Stimulated activated CD4-positive, alpha-beta T cell treated with anti-CD3 and anti-CD28 coated beads, Interleukin-15, amount 100 ng/mL, for 48 hours (primary cell): ENCODE results near the gene ARFRP1.

Experiments
- DNase-seq, 2 donors: peaks; one replicate each; pipeline ENCODE4 v3.0.0-alpha.2; 2020; ENCODE audit warnings: low read depth in 2 of 2

Gene ARFRP1, protein sequence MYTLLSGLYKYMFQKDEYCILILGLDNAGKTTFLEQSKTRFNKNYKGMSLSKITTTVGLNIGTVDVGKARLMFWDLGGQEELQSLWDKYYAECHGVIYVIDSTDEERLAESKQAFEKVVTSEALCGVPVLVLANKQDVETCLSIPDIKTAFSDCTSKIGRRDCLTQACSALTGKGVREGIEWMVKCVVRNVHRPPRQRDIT

DNA sequence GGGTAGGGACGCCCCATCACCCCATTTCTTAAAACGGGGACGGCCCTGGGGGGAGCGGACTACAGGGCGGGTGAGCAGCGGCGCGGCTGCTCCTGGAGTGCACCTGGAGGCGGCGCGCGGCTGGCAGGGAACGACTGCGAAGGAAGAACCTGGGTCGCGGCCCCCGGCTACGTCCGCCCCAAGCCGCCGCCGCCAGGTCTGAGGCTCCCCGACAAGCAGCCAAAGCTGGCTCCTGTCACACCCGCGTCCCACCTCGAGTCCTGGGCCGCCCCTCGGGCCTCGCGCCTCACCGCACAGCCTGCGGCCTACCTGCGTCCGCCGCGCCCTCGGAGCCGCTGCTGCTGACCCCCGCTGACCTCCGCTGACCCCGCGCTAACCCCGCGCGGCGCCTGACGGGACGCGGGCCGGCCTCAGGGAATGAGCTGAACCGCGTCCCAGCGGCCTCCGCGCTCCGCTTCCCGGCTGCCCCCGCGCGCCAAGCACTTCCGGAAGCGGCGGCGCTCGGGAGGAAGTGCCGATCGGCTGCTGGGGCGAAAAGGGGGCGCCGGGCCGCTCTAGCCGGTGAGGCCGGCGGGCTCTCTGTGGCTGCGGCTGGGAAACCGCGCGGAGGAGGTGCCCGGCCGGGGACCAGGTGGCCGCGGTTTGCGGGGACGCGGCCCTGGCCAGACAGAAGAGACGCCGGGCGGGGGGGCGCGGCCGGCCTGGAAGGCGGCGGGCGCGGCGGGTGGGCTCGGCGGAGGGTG, at the start of gene ARFRP1, which contains the start of gene ZGPAT:
ARFRP1 (minus strand) TSS at position 419 of the 743 bp plus-strand sequence. CDS start 885 bp downstream, outside the sequence.
ZGPAT (plus strand) TSS at position 482 of the 743 bp plus-strand sequence. CDS start 542 bp downstream, outside the sequence.
- DNase-seq, result peak; percentile 66 to 84

DNA sequence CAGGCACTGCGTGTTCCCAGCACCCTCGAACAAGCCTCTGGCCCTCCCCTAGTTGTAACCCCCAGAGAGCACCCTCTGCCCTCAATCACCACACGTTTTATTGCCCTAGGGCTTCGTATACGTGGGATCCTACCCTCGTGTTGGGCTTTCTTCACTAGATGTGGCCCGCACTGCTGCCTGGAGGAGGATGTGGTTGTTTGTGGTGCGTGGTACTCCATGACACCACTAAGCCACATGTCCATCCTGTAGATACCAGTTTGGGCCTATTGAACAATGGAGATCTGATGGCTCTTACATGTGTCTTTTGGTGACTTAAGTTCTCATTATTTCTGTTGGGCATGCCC, 48.8 kb upstream of the ARFRP1 start:
- no peak for DNase-seq

DNA sequence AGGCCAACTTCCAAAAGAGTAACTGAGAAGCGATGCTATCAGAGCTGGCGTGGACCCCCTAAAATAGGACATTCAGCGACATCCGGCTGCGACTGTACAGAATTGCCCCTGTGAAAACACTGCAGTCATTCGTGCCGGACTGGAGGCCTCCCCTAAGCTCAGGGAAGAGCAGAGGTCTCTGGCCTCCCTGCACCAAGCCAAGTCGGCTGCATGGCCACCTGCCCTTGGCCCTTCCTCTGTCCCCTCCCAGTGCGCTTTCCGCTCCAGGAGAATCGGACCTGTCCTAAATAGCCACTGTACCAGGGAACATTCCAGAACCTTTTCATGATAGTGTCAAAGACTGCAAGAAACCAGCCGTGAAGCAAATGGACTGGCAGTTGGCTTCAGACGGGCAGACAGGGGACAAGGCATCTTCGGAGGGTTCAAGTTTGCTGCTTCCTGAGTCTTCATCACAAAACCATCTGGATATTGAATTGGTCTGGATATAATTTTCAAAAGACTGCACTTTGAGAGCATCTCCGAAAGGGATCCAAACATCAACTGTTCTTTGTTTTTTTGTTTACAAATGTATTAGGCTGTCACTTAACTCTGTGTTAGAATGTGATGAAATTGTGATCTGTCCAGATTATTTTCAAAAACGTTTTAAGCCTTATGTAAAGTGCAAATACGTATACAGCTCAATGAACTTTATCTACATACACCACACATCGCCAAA, 48.3 kb upstream of the ARFRP1 start:
- DNase-seq, result no peak

DNA sequence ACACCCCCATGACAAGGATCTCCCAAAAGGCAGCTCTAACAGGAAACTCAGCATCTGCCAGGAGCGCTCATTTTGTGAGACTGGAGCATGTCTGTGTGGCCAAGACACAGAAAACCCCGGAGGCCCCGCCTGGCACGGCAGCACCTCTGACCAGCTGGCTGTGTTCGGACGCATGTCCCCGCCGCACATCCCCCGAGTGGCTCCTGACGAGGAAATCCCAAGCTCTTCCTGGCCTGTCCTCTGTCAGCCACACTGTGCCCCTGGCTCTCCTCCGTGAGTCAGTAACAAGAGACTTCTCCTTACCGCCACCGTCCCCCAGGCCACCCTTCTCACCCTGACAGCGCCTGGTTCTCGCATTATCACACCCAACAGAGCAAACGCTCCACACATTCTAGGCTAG, 46.2 kb upstream of the ARFRP1 start:
- DNase-seq, result no peak

DNA sequence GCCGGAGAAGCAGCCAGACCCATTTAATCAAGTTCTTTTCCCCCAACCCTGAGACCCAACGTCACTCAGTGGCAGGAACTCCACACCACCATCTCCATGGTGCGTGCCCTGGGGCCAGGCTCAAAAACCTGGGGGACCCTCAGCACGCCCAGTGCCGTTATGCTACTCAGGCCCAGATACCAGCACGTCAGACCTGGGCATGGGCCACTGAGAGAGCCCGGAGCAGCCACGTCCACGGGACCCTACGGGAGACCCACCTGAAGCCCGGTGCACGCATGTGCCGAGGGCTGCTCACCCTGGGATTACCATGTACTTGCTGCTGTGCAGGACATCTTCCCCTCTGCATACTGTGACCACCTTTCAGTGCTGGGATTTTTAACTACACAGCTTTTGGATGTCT, 45.6 kb upstream of the ARFRP1 start:
- DNase-seq, result no peak

DNA sequence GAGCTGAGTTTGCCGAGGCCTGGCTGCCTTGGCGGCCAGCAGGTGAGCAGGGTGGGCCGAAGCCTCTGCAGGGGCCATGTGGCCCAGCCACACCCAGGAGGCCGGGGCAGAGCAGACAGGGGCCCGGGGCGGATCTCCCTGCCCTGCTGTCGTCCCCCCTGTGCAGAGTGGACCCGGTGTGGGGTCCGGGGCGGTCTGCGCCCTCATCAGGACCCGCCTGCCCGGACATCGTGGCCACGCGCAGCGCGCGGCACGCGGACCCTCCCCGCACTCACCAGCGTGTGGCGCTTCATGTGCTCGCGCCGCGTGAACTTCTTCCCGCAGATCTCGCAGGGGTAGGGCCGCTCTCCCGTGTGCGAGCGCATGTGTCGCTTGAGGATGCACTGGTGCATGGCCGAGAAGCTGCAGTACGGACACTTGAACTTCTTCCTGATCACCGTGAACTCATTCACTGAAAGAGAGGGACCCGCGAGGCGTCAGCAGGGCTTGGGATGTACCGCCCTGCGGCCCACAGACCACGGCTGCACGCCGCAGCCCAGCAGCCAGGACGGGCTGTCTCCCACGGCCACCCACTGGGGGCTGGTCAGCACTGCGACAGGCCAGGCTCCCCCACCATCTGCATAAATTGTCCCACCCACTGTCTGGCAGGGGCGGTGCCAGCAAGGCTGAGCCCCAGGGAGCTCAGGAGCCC, 44.8 kb upstream of the ARFRP1 start:
- no peak for DNase-seq

DNA sequence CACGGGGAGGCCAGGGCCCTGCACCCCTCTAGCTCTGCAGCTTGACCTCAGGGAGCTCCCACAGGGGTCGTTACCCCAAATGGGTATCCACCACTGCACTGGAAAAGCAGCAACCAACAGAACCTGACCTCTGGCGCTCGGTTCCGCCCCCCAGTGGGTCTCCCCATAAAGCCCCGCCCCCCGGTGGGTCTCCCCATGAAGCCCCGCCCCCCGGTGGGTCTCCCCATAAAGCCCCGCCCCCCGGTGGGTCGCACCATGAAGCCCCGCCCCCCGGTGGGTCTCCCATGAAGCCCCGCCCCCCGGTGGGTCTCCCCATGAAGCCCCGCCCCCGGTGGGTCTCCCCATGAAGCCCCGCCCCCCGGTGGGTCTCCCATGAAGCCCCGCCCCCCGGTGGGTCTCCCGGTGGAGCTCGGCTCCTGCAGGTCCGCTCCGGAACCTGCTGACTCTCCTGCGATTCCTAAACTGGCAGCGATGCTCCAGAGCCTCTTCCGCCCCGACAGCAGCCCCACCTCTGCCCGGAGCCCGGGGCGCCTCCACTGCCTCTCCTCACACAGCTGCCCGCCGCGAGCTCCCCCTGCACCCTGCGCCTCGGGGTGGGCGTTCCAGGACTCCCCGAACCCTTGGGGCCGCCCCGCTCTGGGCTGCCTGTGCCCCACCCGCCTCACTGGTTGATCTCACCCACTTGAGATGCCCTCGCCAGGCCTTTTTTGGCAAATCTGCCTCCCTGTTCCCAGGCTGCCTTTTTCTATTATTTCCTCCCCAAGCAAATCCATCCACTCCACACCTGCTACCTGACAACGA, 43.9 kb upstream of the ARFRP1 start:
- DNase-seq, result no peak

DNA sequence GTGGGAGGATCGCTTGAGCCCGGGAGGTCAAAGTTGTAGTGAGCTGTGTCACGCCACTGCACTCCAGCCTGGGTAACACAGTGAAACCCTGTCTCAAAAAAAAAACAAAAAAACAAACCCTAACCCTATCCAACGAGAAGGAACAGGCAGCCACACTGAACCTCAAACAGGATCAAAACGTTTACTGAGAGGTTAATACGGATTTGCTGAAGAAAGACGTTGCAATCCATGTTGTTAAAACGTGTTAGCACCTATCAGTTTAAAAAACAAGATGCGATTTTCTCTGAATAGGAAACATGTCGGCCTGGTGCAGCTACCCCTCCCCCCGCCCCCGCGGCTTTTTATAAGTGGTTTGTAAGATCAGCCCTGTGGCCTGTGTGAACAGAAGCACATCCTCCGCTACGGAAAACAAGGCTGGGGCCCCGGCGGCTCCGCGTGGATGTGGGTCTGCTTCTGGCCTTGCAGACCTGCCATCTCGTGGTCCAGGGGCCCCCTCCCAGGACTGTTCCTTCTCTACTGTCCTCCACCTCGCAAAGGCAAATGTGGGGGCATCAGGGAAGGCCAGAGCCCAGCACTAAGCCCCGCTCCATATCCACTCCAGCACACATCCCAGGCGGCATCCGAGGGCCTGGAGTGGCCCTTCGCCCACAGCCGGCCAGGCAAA, 43.2 kb upstream of the ARFRP1 start:
- no peak for DNase-seq

DNA sequence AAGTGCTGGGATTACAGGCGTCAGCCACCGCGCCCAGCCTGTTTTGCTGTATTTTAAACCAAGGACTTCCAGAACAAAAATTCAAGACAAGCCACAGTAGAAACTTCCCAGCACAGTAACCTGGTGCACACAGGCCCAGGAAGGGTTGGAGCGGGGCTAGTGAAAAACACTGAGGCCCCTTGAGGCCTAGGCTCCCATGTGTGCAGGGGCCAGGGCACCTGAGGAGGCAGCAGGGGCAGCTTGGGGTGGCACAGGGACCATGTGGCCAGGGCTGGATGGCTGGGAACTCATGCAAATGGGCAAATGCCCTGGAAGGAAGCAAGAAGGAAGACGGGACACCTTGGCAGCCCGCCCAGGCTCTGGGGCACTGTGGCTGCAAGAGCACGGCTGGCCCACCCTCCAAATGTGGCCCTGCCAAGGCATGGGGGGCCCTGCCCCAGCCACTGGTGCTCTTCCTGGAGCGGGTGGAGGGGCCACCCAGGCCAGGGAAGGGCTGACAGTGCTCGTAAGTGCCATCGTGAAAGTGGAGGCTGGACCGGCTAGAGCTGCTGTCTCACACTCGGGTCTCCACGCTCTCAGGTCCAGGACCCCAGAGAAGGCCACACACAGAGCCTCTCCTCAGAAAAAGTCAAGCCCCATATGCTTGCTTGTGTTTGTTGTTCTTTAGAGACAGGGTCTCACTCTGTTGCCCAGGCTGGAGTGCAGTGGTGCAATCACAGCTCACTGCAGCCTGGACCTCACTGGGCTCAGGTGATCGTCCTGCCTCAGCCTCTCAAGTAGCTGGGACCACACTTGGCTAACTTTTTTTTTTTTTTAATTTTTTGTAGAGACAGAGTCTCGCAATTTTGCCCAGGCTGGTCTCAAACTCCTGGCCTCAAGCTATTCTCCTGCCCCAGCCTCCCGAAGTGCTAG, 42.1 kb upstream of the ARFRP1 start:
- no peak for DNase-seq

DNA sequence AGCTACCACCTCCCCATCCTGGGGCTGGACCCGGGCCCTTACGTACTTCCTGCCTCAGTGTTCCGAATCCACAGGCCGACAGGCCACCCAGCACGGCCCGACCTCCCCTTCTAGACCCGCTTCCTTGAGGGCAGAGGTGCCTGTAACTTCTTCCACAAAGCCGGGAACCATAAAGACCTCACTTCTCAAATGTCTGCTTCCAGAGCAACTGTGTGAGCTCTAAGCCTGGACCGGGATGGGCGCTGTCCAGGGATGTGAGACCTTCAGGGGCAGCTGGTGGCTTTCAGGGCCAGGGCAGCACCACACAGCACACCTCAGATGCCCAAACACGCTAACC, 41.1 kb upstream of the ARFRP1 start:
- DNase-seq, result no peak

DNA sequence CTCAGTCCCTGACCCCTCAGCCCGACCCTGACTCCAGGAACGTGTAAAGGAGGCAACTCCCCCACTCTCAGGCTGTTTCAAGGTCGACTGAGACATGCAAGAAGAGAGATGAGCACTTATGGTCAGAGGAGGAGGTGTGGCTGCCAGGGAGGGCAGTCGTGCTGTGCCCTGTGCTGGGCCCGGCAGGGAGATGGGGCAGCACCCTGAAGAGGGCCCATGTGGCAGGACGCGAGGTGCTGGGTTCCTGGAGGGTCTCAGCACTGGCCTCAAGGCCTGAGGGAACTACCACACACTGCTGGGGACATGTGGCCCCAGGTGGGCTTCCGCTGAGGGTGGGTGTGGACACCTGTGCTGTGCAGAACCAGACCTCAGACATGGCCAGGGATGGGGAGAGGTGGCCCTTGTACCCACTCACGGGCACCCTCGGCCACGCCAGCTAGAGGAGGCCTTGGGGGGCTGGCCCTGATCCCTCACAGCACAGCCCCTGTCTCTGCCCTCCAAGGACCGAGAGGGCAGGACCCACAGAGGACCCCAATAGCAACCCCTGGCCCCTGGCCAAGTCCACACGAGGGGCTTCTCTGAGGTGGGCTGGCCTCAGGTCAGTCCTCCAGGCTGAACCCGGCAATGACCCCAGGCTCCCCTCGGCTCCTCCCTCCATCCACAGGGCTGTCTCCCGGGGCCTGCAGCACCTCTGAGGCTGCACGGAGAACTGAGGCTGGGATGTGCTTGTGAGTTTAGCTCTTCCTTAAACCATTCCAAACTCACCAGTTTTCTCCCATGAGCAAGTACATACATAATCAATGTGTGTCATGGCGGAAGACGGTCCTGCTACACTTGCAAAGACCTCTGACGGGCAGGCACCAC, 40.5 kb upstream of the ARFRP1 start:
- DNase-seq, result no peak

DNA sequence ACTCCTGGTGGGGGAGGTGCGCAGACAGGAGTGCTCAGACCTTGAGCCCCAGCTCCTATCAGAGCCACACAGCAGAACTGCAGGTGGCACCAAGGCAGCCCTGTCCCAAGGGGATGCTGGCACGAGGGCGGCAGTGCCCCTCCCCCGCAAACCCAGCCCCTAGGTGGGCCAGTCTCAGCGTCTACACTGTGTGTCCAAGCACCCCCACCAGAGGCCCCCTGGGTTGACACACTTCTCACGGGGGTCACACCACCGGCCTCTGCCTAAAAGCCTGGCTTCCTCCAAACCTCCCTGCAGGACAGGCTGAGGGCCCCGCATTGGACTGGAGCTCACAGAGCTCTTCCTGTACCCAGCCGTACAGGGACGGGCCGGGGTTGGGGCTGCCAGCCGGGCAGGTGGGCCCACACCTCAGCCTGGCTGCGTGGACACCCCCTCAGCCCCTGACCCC, 39.9 kb upstream of the ARFRP1 start:
- DNase-seq, result no peak

DNA sequence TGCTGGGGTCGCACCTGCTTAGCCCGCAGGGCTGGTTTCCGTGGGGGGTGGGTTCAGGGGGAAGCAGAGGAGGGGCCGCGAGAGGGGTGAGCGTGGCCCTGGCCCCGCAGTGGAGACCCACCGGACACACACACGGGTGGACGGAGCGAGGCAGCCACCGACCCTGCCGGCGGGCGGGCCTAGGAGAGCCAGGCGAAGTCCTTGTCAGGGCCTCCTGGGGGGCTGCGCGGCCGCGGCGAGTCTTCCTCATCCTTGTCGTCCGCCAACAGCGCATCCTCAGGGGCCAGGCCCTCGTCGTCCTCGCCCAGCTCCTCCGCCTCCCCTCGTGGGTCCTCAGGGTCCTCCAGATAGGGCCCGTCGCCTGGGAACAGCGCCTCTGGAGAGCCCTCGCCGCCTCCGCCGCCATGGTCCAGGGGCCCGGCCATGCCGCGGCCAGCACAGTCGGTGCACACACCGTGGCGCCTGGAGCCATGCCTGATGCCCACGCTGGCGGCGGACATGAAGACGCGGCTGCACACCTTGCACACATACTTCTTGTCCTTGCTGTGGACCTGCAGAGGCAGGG, 39.1 kb upstream of the ARFRP1 start:
- DNase-seq, result no peak

DNA sequence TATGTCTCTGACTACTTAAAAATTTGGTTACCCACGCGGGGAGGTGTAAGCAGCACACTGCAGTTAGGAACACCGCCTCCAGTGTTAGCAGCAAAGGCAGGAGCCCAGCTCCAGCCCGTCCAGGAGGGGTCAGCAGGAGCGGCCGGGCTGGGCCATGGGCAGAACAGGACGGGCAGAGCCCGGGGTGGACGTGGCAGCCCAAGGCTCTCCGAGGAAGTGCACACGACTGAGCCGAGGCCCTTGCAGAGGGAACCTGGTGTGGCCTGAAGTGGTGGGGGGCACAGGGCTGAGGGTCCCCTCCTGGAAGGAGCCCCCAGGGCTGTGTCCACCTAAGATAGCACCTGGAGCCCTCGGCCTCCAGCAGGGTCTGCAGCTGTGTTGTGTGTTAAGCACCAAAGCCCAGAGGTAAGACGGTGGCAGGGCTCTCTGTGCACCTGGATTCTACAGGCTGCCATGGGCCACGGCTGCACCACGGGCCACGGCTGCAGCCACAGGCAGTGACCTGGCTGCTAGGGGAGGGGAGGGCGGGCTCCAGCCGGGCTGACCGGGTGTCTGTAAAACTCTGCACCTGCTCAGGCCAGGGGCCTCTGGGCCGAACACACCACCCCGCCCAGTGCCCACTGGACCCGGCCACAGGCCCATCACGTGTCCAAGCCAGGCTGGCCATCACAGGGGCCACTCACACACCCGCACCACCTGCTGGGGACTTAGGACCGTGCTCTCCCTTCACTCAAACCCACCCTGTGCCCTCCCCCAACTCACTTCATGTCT, 38.4 kb upstream of the ARFRP1 start:
- no peak for DNase-seq

DNA sequence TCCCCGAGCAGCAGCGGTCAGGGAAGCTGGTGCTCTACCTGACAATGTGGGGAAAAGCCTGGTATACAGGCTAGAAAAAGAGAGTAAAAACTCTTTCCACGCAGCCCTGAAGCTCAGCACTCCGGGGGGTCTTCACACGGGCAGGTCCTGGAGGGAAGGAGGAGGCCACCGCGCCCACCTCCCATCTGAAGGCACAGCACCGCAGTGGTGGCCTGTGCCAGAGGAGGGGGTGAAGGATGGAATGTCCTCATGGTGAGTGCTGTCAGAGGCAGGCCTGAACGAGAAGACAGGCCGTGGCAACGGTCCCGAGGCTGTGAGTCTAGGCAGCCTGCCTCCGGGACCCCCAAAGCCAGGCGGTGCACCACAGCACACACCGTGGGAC, 37.6 kb upstream of the ARFRP1 start:
- DNase-seq, result no peak

DNA sequence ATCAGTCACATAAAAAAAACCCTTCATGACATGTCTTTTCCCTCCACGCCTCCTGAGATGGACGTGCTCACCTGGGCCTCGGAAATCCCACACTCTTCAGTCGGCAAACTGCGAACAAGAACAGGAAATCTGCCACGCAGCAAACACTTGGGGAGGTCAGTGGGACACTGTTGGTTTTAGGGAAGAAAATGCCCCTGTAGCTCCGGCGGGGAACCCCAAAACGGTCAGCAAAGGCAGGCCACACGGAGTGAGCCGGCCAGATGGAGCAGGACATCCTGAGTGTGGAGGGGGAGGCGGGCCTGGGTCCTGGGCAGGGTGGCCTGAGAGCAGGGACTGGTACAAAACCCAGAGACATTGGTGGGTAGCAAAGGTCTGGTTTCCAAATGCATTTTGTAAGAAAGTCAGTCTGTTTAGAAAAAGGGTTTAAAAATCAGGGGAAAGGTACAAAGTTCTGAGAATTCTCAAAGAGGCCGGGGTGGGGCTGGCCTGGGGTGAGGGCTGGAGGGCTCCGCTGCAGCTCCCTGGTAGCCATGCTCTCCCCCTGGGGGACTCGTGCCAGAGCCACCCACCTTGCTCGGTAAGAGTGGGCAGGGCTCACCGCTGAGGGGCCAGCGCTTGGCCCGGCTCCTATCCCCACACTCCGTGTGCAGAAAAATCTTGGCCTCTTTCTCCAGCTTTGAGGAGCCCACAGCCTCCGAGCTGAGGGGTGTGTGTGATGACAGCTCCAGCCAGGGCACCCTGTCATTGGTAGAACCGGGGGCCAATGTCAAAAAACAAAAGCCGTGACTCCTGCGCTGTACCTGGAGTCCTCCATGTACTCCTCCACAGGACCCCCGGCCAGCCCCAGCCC, 37.0 kb upstream of the ARFRP1 start:
- no peak for DNase-seq

DNA sequence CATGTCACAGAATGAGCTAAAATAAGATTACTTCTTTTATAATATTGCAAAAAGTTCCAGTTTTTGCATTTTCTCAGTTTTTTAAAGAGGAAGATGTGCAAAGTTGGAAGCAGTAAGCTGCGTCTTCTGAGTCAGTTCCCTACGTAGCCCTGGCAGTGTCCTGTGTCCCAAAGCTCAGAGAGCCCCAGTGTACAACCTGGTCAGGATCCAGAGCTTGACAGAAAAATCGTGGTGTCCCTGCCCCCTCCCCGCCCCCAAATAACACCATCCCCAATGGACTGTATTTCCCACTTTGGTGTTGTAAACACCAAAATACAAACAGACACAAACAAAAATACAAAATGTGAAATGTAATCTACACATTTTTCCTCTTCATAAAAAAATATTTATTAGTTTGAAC, 36.4 kb upstream of the ARFRP1 start:
- no peak for DNase-seq
